ENCODE measurements around the gene ARF1.

ARF1 gene

DNA sequence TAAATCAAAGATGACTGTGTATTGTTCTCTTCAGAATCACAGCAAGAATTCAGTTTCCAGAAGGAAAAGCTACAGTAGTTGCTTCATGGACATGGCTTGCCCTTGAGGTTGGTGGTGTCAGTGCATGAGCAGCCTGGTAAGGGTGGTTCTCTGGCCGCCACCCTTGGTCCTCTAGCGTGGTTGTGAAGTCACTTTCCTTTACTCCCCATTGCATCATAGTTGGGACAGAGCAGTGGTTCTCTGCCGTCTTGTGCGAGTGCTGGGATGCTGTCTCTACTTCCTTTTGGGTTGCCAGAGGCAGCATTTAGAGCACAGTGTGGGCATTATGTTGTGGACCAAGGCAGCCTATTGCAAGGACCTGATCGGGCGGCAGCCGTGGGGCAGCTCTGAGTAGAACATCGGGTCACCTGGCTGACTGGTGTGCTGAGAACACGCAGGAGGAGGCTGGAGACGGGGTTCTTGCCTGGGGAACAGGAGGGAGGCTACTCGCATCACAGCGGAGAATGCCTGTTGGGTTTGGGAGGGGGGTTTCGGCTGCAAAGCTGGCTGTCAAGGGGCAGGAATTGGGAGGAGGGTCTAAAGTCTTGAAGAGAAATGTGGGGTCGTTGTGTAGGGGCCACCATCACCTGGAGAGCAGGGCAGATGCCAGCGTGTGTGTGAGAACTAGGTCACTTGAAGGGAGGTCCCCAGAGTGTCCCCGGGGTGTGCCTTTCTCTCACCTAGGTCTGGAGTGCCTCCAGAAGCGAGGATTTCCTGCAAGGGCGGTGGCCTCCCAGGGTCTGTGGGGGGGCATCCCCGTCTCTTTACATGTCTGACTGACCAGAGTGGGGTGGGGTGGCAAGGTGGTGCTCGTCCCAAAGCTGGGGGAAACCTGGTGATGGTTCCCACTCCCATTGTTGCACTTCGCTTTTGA is 6.3 kb downstream of the ARF1 start:
- no peak for DNase-seq (ENCODE audit: low read depth)

DNA sequence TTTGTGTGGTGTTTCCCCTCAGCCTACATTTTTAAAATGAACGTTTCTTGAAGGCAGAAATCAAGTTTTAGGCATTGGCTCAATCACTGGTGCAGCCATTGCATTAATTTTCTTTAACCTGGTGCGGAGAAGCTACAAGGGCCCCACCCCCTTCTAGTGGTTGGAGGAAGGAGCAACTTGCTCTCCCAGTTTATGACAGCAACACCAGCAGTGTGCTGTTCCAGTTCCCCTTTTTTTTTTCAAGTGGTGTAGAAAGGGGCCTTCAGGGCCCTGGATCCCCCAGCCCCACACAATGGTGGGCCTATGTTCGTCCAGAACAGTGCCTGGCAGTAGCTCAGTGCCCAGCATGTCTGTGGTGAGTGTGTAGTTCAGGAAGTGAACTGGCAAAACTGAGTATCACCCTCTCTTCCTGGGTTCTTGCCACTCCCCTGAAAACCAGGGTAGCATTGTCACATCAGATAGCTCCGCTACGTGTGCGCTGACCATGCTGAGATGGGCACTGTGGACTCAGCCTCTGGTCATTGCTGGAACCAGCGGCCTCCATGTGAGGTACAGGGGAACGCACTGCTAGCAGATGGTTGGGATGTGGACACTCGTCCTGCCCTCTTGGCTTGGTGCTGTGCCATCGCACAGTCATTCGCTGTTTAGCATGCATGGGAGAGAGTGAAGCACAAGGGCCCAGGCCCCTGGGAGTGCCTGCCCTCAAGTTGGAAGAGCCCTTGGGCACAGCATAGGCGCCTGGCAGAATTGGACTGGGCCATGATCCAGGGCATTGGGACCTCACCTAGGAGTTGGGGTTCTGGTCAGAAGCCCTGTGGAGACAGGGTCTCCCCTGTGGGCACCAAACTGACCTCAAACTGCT is 7.2 kb downstream of the ARF1 start:
- DNase-seq (ENCODE audit: low read depth), result no peak

DNA sequence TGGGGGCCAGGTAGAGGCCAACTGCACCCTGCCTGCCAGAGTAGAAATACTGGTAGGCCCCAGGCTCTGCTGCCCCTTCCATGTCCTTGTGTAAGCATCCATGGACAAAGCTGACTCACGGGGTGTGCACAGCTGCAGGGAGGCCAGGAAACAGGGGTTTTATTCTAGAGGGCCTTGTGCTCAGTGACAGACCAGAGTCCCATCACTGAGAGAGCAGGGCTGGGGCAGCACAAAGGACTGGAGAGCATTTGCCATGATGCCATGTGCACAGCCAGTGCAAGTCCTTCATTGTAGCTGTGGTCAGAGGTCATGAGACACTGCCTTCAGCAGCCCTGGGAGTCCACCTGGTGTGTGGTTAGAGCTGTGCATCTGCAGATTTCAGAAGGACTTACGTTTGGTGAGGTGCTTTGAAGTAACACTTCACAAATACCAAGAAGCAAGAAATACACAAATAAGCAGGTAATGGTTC is 8.1 kb downstream of the ARF1 start:
- no peak for DNase-seq (ENCODE audit: low read depth)

DNA sequence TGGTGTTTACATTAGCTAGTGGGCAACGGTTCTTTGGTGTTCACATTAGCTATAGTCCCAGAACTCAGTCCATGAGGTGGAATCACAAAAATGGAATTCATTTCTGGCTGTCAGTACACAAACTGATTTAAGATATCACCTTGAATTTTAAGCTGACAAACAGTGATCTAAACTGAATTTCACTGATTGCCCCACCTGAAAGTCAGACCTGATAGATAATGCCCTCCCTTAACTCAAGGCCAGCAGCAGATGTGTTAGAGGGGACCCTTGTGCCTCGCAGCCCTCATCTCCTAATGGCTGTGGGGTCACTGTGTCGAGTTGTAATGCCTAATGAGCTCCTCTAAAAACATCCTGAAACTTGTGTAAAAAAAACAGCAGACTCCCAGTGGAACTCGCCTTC is 8.6 kb downstream of the ARF1 start:
- DNase-seq (ENCODE audit: low read depth), result no peak

DNA sequence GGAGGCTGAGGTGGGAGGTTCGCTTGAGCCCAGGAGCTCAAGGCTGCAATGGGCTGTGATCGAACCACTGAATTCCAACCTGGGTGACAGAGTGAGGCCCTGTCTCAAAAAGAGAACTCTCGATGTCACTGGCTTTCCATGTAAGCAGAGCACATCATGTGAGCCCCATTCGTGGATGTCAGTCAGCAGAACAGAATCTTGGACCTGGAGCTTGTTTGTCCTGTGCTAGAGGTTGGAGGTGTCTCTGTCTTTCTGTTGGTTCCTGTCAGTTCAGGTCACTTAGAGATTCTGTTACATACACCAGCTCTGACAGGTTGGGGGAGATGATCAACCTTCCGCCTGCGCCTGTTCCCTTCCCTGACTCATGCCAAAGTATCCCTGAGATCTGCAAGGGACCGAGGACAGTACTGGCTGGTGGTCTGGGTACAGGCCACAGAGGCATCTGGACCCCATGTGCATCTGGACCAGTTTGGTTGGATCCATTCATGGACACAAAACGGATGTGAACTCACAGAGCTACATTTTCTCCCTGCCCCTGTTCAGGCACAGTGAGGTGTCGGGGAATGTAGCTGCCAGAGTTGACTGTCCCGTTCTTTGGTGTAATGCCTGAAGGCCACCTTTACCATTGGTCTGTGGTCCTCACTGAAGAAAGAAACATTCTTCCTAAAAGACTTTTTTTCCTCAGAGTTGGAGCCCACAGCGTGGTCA is 10.0 kb downstream of the ARF1 start:
- no peak for DNase-seq (ENCODE audit: low read depth)

DNA sequence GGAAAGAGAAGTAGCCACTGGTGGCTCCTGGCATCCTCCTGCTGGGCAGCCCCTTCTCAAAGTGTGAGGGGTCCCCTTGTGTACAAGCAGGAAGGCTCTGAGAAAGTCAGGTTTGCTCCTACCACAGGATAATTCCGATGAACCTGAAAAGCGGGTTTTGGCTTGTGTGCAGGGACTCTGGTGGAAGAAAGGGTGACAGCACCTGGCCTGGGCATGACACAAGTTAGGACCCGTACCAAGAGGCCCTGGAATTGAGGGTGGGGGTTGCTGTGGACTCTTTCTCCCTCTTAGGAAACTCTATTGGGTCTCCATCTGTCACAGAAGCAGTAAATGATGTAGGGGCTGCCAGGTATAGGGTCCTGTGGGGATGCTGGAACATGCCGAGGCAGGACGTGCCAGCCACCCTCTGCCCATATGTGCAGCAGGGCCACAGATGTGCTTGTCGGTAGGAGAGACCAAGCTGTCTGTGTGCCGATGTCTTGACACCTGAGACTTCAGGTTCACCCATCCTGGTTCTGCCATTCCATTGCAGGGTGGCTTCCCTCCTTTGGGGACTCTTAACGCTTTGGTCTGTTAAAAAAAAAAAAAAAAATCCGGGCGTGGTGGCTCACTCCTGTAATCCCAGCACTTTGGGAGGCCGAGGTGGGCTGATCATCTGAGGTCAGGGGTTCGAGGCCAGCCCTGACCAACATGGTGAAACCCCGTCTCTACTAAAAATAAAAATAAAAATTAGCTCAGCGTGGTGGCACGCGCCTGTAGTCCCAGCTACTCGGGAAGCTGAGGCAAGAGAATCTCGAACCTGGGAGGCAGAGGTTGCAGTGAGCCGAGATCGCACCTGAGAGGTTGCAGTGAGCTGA is 10.8 kb downstream of the ARF1 start:
- DNase-seq (ENCODE audit: low read depth), result no peak

DNA sequence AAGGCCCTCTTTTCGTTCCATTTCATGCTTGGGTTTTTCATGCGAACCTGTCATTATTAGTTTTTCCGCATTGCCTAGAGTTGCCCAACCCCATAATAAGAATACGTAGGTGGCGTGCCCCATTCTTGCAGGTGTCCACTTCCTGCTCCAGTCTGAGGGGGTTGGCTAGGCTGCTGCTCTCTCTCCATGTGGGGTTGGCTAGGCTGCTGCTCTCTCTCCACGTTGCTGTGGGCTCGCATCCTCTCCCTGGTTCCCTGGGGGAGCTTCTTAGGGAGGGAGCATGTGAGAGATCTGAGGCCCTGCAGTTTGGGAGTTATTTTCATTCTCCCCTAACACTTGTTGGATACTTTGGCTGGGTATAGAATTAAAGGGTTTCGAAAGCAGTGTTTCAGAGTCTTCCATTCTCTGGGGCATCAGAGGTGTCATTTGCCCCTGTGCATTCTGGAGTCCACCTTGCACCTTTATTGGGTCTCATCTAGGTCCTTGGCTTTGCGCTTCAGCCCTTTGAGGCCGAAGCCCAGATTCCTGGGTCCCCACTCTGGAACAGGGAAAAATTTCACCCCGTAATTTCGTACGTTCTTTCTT is 12.0 kb downstream of the ARF1 start:
- no peak for DNase-seq (ENCODE audit: low read depth)

DNA sequence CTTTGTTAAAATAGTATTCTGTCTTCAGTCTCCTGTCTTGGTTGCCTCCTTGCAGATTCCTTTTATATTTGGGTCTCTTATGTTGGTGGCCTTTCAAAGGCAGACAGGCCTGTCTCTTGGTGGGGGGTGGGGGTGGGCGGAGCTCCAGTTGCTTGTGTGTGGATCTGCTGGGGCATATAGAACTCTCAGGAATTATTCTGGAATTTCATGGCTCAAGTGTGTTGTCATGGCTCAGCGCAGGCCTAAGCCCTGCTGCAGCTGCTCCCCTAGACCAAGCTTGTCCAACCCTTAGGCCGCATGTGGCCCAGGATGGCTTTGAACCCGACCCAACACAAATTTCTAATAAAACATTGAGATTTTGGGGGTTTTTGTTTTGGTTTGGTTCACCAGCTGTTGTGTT is 12.7 kb downstream of the ARF1 start:
- DNase-seq (ENCODE audit: low read depth), result no peak

DNA sequence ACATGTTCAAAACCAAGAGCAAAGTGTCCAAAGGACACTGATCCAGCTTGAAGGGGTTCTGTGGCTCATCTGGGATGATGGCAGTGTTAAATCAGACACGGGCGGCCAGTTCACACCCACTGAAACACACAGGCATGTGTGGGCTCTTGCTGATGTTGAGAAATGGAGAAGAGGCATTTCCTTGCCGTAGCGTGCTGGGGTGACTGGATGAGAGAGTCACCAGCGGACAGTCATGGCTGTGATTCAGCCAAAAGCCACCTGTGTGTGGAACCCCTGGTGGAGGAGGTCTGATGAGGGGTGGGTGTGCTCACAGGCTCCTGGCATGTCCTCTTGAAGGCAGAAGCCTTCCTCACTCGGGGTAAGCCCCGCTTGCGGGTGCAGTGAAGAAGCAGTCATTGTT is 13.4 kb downstream of the ARF1 start:
- DNase-seq (ENCODE audit: low read depth), result no peak

DNA sequence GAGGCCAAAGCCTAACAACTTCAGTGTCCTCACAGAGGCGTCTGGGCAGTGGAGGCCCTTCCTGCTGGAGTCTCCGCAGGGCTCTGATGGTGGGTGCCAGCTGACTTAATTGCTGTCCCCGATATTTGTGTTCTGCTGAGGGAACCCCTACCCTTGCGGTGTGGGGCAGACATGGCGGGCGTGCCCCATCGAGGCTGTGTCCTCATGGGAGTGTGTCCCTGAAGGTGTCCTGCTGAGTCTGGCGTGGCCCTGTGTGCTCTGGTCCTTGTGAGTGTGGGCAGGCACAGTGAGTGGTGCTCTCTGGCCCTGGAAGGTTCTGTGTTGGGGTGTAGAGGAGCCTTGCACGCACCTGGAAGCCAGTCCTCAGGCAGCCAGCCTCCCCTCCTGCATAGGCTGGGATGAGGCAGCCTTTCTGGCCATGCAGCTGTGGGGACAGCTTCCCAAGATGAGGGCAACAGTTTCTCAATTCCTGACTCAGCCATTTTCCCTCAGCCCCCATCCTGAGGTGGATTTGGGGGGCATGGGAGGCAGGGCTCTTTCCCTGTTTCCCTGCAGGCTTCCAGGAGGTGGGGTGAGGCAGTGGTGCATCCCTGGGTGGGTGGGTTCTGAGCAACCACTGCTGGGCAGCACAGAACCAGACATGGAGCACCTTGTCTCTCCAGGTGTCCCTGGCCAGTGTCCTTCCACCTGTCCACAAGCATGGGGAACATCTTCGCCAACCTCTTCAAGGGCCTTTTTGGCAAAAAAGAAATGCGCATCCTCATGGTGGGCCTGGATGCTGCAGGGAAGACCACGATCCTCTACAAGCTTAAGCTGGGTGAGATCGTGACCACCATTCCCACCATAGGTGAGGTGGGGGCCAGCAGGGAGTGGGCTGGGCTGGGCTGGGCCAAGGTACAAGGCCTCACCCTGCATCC is 14.2 kb downstream of the ARF1 start:
- no peak for DNase-seq (ENCODE audit: low read depth)

DNA sequence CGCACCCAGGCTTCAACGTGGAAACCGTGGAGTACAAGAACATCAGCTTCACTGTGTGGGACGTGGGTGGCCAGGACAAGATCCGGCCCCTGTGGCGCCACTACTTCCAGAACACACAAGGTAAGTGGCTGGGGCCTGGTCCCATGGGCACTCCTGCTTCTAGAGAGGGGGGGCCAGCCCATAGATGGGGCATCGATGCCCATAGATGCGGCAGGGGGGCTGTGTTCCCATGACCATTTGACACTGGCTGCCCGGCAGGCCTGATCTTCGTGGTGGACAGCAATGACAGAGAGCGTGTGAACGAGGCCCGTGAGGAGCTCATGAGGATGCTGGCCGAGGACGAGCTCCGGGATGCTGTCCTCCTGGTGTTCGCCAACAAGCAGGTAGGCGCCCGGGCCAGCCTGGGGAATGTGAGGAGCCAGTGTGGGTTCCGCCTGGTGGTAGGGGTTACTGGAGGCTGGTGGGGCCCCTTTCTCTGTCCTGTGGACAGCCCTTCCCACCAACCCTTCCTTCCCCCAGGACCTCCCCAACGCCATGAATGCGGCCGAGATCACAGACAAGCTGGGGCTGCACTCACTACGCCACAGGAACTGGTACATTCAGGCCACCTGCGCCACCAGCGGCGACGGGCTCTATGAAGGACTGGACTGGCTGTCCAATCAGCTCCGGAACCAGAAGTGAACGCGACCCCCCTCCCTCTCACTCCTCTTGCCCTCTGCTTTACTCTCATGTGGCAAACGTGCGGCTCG is 15.0 kb downstream of the ARF1 start:
- no peak for DNase-seq (ENCODE audit: low read depth)

DNA sequence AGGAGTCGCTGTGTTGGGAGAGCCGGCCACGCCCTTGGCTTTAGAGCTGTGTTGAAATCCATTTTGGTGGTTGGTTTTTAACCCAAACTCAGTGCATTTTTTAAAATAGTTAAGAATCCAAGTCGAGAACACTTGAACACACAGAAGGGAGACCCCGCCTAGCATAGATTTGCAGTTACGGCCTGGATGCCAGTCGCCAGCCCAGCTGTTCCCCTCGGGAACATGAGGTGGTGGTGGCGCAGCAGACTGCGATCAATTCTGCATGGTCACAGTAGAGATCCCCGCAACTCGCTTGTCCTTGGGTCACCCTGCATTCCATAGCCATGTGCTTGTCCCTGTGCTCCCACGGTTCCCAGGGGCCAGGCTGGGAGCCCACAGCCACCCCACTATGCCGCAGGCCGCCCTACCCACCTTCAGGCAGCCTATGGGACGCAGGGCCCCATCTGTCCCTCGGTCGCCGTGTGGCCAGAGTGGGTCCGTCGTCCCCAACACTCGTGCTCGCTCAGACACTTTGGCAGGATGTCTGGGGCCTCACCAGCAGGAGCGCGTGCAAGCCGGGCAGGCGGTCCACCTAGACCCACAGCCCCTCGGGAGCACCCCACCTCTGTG is 15.9 kb downstream of the ARF1 start:
- DNase-seq (ENCODE audit: low read depth), result no peak

DNA sequence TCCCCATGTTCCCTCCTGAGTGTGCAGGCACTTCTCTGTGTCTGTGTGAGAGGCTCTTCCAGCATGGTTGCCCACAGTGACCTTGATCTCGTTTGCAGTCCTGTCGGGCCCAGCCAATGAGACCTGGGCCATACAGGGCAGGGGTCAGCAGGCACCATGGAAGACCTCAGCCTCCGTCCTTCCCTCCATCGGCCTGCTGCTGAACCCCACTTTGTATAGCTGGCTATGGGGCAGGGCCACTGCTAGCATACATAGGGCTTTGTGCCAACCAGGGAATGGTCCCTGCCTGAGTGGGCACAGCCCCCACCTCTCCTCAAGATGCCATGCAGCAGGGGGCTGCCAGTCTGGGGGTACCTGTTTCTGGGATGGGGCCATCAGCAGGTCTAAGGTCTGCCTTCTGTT is 16.8 kb downstream of the ARF1 start:
- DNase-seq (ENCODE audit: low read depth), result no peak

DNA sequence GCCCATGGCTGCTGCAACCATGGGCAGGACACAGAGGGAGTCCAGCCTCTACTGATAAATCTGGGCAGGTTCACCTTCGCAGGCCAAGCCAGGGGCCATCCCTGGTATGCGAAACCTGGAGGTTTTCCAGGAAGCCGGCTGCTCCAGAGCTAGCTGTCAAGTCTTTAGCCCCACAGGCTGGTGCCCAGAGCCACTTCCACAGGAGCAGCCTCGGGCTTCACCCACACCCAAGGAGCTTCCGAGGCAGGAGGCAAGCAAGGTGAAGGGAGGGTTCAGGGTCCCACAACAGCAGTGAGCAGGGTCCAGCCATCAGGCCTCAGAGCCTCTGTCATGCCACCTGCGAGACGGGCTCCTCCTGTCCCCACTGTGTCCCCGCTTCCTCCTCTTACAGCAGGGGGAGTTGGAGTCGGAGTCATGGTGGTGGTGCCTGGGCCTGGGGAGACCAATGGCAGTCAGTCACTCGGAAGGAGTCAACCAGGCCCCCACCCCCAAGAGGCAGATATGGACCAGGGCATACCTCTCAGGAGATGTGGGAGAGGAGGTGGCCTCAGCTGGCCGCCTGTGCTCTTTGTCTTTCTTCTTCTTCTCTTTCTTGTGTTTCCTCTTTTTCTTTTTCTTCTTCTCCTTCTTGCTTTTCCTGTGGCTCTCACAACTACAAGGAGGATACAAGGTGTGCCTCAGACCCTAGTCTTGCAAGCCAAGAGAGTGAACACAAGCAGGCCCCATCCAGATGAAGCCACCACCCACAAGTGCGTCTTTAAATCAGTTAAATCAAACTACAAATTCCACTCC is 18.5 kb downstream of the ARF1 start:
- DNase-seq (ENCODE audit: low read depth), result no peak

DNA sequence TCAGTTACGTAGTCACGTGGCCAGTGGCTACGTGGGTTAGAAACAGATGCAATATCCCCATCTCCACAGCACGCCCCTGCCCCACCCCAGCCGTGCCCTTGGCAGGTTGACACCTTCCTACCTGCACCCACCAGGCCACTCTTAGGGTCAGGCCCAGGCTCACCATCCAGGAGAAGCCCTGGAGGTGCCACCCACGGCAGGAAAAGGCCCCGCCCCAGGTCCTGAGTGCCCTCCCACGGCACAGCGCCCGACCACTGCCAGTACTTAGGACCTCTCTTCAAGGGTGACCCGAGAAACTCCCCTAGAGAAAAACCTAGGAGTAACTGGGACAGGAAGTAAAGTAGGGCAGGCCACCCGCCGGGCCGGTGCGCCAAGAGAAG is 19.1 kb downstream of the ARF1 start:
- no peak for DNase-seq (ENCODE audit: low read depth)

DNA sequence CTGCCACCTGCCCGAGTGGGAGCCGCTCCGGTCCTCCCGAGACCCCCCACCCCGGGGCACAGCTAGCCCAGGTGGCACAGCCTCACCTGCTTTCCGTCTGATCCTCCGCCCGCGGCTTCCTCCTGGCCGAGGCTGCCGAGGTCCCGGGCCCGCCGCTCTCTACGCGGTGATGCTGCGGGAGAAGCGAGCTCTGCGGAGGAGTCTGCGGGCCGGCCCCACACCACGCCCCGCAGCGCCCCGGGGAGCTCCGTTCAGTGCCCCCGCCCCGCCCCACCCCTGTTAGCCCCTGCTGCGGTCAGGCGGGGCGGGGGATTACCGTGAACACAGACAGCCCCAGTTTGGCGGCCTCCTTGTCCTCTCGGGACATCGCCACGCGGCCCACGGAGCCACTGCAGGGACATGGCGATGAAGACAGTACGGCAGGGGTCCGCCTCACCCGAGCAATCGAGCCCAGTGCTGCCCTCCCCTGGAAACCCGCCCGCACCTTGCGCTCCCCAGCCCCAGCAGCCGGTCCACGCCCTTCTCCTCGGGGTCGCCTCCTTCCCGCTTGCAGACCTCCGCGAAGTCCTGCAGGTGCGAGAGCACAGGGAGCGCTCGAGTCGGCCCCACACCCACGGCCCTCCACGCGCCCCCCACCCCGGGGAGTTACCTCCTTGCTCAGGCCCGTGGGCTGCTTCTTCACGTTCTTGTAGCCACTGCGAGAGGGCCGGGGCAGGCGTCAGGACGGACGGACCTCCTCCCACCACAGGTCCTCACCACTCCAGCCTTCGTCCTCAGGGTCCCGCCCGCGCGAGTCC is 19.7 kb downstream of the ARF1 start:
- peak; percentile 34 for DNase-seq (ENCODE audit: low read depth)

All from stimulated activated CD8-positive, alpha-beta memory T cell treated with anti-CD3 and anti-CD28 coated beads, Interleukin-12 subunit alpha, Interleukin-12 subunit beta, amount 100 ng/mL, for 4 hours (primary cell).